Cerebellar nuclear complex (tissue), 1 donor: ENCODE measurements around the gene MYO1D.
"Not testable (repeated sequence)": the region's sequence is repeated elsewhere in the genome, so short reads cannot be mapped to it uniquely, and the experiment has no call there.

Source experiments
- DNase-seq, 2 experiments: peaks; one replicate each; lab custom pipeline; 2025; lab: John Stamatoyannopoulos, UW

MYO1D gene

GRCh38 chr17:32673964-32674363, 203.0 kb downstream of the MYO1D start:
- DNase-seq = no peak

- DNase-seq = no peak
These were observed 204.2 kb downstream of the MYO1D start for GRCh38 chr17:32672711-32673110.

- DNase-seq = no peak
These were observed 205.0 kb downstream of the MYO1D start for GRCh38 chr17:32671896-32672295.

GRCh38 chr17:32664936-32665583, 211.9 kb downstream of the MYO1D start:
- no peak for DNase-seq

GRCh38 chr17:32660496-32660985, 216.4 kb downstream of the MYO1D start:
- DNase-seq = no peak

GRCh38 chr17:32659419-32659842, 217.5 kb downstream of the MYO1D start:
- peak in 1 of 2 experiments; percentile 77 for DNase-seq

- no peak for DNase-seq
These were observed 218.2 kb downstream of the MYO1D start for GRCh38 chr17:32658470-32659418.

- DNase-seq = no peak
These were observed 220.0 kb downstream of the MYO1D start for GRCh38 chr17:32656886-32657285.

- DNase-seq = no peak
These were observed 222.6 kb downstream of the MYO1D start for GRCh38 chr17:32654324-32654723.

GRCh38 chr17:32651084-32651483, 225.8 kb downstream of the MYO1D start:
- DNase-seq = no peak

- no peak for DNase-seq
These were observed 228.5 kb downstream of the MYO1D start for GRCh38 chr17:32648450-32648849.

- DNase-seq = no peak
These were observed 230.0 kb downstream of the MYO1D start for GRCh38 chr17:32646941-32647340.

- not testable (repeated sequence) for DNase-seq
These were observed 235.4 kb downstream of the MYO1D start for GRCh38 chr17:32641514-32641913.

- DNase-seq = no peak
These were observed 240.2 kb downstream of the MYO1D start for GRCh38 chr17:32636598-32637218.

- no peak for DNase-seq
These were observed 242.8 kb downstream of the MYO1D start for GRCh38 chr17:32634167-32634566.

GRCh38 chr17:32631341-32632096, 245.4 kb downstream of the MYO1D start:
- no peak for DNase-seq

GRCh38 chr17:32629563-32630190, 247.2 kb downstream of the MYO1D start:
- DNase-seq = no peak

- DNase-seq = no peak
These were observed 248.5 kb downstream of the MYO1D start for GRCh38 chr17:32628271-32629044.

GRCh38 chr17:32627239-32627996, 249.5 kb downstream of the MYO1D start:
- peak; percentile 82 to 88 for DNase-seq

- no peak for DNase-seq
These were observed 250.5 kb downstream of the MYO1D start for GRCh38 chr17:32626379-32626791.
